Fibroblast of lung (primary cell): Measurements from ENCODE around the gene LYPD6B. TPM values are rescaled to one million over a fixed set of nuclear protein-coding genes. Genes with fewer than 3 reads are reported as not detected.

Source experiments
- DNase-seq, 2 donors: peaks; one replicate each; pipeline versions ENCODE4 v3.0.0 to v3.0.0-alpha.2; 2010; ENCODE audit warnings: low read depth in 2 of 2
- H2AFZ ChIP-seq: 2 replicates; pipeline ENCODE4 v1.5.1; 2012; ENCODE audit warnings: low read length, control low read depth, inconsistent platforms
- H3K27ac ChIP-seq: 2 replicates; pipeline ENCODE4 v1.5.1; 2011; ENCODE audit warnings: low read length, control low read depth; ENCODE audit not compliant: insufficient read depth
- H3K27me3 ChIP-seq: 2 replicates; pipeline ENCODE4 v1.5.1; 2011; ENCODE audit warnings: mild to moderate bottlenecking, low read length; ENCODE audit not compliant: control insufficient read depth, insufficient read depth
- H3K36me3 ChIP-seq: 2 replicates; pipeline ENCODE4 v1.5.1; 2011; ENCODE audit warnings: low read length; ENCODE audit not compliant: control insufficient read depth, insufficient read depth
- H3K4me1 ChIP-seq: 2 replicates; pipeline ENCODE4 v1.5.1; 2011; ENCODE audit warnings: low read length; ENCODE audit not compliant: control insufficient read depth, insufficient read depth; ENCODE audit errors: extremely low read depth
- H3K4me2 ChIP-seq: 2 replicates; pipeline ENCODE4 v1.5.1; 2011; ENCODE audit warnings: low read length, control low read depth; ENCODE audit not compliant: insufficient read depth; ENCODE audit errors: extremely low read depth
- H3K4me3 ChIP-seq, 4 experiments: fragments of 200-600 bp in 1 of 4; sonication (generic) in 1 of 4; replicated peaks in 1 of 4; 2 replicates each; pipeline ENCODE4 v1.5.1; 2011 to 2016; ENCODE audit warnings: low read length in 4 of 4, low read depth in 3 of 4, mild to moderate bottlenecking in 3 of 4, control low read depth in 2 of 4, inconsistent platforms in 1 of 4, mixed read lengths in 1 of 4; ENCODE audit not compliant: insufficient read depth in 1 of 4; ENCODE audit errors: control extremely low read depth in 1 of 4
- H3K79me2 ChIP-seq: 2 replicates; pipeline ENCODE4 v1.5.1; 2012; ENCODE audit warnings: mild to moderate bottlenecking, low read length, inconsistent platforms; ENCODE audit not compliant: control insufficient read depth, insufficient read depth
- H3K9ac ChIP-seq: 2 replicates; pipeline ENCODE4 v1.5.1; 2011; ENCODE audit warnings: mild to moderate bottlenecking, low read length, control low read depth; ENCODE audit not compliant: insufficient read depth
- H3K9me3 ChIP-seq: 2 replicates; pipeline ENCODE4 v1.5.1; 2012; ENCODE audit warnings: low read depth, low read length; ENCODE audit not compliant: control insufficient read depth, insufficient read depth
- H4K20me1 ChIP-seq: 2 replicates; pipeline ENCODE4 v1.5.1; 2011; ENCODE audit warnings: low read length; ENCODE audit not compliant: control insufficient read depth, insufficient read depth; ENCODE audit errors: extremely low read depth
- CTCF ChIP-seq, 2 donors: IDR thresholded peaks in 1 of 2; conservative IDR thresholded peaks in 1 of 2; 1 replicate in 1 of 2; 2 replicates in 1 of 2; pipeline ENCODE4 v1.5.1; 2011 to 2012; ENCODE audit warnings: low read length in 2 of 2, control low read depth in 1 of 2, inconsistent platforms in 1 of 2, low read depth in 1 of 2, mild to moderate bottlenecking in 1 of 2
- EZH2 ChIP-seq: IDR thresholded peaks from 2 replicates; pipeline ENCODE4 v1.5.1; 2012; ENCODE audit warnings: low read length, control low read depth, mild to moderate bottlenecking; ENCODE audit errors: missing control alignments
- polyA plus RNA-seq, 2 donors: library from polyadenylated mRNA; depleted of rRNA in 1 of 2; stranded (reverse) in 1 of 2; unstranded in 1 of 2; fragments of >200 nt; gene quantifications; 2 replicates each; pipeline ENCODE4 v1.2.1, GENCODE V29; 2011 to 2012; ENCODE audit warnings: missing spikeins in 1 of 2
- total RNA-seq: library from RNA; depleted of rRNA; stranded (reverse); fragments of >200 nt; gene quantifications from 2 replicates; pipeline ENCODE4 v1.2.1, GENCODE V29; 2014

LYPD6B gene
- total and polyA plus RNA-seq, 2 donors (not counting 1 experiment from before 2014, with no cell fraction given) = 0.11 TPM; not detected in 1

DNA sequence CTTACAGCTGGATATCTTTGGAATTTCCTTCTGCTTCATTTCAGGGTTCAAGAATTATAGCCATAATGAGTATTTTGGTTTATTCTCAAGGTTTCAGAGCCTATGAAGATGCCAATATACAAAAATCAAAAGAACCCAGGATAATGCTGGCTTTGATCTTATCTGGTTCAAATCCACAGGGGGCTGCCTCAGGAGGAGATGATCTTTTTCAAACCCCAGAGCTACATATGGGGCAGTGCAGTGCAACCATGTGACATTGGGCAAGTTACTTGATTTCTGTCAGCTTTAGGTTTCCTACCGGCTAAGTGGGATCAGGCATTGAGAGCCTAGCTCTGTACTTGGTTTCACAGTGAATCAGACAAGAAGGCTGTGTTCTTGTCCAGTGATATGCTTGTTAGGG is 23.0 kb upstream of the LYPD6B start:
- H3K27me3 ChIP-seq = no peaks in the 10 kb centered on the region
- no peaks in the 10 kb centered on the region for H4K20me1 ChIP-seq
- no peak overlapping the region for H2AFZ ChIP-seq
- no peak overlapping the region for H3K9ac ChIP-seq
- no peaks in the 10 kb centered on the region for H3K9me3 ChIP-seq
- H3K27ac ChIP-seq = no peak overlapping the region
- no peaks in the 10 kb centered on the region for H3K79me2 ChIP-seq
- TF ChIP-seq CTCF (conservative IDR thresholded peaks at IDR 0.05 in 1 of 2, IDR thresholded peaks at IDR 0.05 in 1 of 2; ENCODE audit: low read depth in 1 of 2, low read length in 2 of 2) (no peak), EZH2 (no peak)
- no peak overlapping the region for H3K4me2 ChIP-seq
- no peak overlapping the region for H3K4me3 ChIP-seq
- DNase-seq = no peak
- no peaks in the 10 kb centered on the region for H3K4me1 ChIP-seq
- no peaks in the 10 kb centered on the region for H3K36me3 ChIP-seq

- no peak for DNase-seq
- H3K36me3 ChIP-seq = no peaks in the 10 kb centered on the region
- no peak overlapping the region for H3K27ac ChIP-seq
- H3K9ac ChIP-seq = no peak overlapping the region
- no peaks in the 10 kb centered on the region for H3K9me3 ChIP-seq
- TF ChIP-seq EZH2 (no peak), CTCF (conservative IDR thresholded peaks at IDR 0.05 in 1 of 2, IDR thresholded peaks at IDR 0.05 in 1 of 2; ENCODE audit: low read depth in 1 of 2, low read length in 2 of 2) (no peak)
- no peaks in the 10 kb centered on the region for H4K20me1 ChIP-seq
- H2AFZ ChIP-seq = no peak overlapping the region
- no peak overlapping the region for H3K4me3 ChIP-seq
- H3K79me2 ChIP-seq = no peaks in the 10 kb centered on the region
- no peaks in the 10 kb centered on the region for H3K4me1 ChIP-seq
- H3K4me2 ChIP-seq = no peak overlapping the region
- no peaks in the 10 kb centered on the region for H3K27me3 ChIP-seq
Measured at GRCh38 chr2:149015926-149016563, 22.5 kb upstream of the LYPD6B start.

- H3K4me1 ChIP-seq = no peaks in the 10 kb centered on the region
- H4K20me1 ChIP-seq = no peaks in the 10 kb centered on the region
- H3K9ac ChIP-seq = no peak overlapping the region
- H3K4me3 ChIP-seq = no peak overlapping the region
- H2AFZ ChIP-seq = no peak overlapping the region
- no peaks in the 10 kb centered on the region for H3K9me3 ChIP-seq
- no peaks in the 10 kb centered on the region for H3K79me2 ChIP-seq
- DNase-seq = peak; percentile 57 to 83
- no peaks in the 10 kb centered on the region for H3K27me3 ChIP-seq
- no peak overlapping the region for H3K4me2 ChIP-seq
- no peaks in the 10 kb centered on the region for H3K36me3 ChIP-seq
- no peak overlapping the region for H3K27ac ChIP-seq
- TF ChIP-seq CTCF (conservative IDR thresholded peaks at IDR 0.05 in 1 of 2, IDR thresholded peaks at IDR 0.05 in 1 of 2; ENCODE audit: low read depth in 1 of 2, low read length in 2 of 2) (peak; percentile 91 to 92), EZH2 (no peak)
Measured at GRCh38 chr2:149017116-149017985, 21.1 kb upstream of the LYPD6B start.
